ENCODE measurements around the gene CCND2.

DNA sequence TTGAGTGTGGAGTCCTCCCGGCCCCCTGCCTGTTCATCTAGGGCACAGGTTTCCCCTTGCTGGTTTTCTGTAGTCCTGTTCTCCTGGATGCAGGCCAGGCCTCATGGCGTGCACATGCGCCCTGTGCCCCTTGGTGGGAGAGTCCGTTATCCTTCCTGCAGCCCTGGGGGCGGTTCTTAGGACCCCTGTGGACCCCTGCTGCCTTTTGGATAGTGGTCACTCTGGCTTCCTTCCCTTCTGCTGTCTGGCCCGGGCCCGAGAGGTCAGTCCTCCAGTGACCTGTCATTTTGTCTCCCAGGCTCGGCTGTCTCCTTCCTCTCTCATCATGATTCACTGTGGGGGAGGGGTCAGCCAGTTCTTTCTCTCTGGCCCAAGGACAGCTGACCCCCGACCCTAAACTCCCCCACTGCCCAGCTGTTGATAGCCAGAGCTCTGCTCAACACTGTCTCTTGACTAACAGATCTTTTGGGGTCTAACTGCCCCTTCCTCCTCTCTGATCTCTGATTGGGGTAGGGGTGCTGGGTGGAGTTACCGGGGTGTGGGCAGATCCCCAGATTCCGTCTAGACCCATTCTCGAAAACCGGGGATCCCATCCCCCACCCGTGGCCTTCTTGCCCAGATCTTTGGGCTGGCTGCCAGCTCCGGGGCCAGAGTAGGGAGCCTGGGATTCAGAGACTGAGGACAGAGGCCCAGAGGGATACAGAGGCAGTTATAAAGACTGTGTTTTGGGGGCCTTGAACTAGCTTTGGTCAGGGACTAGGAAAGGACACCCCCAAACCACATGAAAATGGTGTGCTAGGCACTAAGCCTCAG, 7.0 kb downstream of the CCND2 start:
- TF ChIP-seq, protein P1, sequence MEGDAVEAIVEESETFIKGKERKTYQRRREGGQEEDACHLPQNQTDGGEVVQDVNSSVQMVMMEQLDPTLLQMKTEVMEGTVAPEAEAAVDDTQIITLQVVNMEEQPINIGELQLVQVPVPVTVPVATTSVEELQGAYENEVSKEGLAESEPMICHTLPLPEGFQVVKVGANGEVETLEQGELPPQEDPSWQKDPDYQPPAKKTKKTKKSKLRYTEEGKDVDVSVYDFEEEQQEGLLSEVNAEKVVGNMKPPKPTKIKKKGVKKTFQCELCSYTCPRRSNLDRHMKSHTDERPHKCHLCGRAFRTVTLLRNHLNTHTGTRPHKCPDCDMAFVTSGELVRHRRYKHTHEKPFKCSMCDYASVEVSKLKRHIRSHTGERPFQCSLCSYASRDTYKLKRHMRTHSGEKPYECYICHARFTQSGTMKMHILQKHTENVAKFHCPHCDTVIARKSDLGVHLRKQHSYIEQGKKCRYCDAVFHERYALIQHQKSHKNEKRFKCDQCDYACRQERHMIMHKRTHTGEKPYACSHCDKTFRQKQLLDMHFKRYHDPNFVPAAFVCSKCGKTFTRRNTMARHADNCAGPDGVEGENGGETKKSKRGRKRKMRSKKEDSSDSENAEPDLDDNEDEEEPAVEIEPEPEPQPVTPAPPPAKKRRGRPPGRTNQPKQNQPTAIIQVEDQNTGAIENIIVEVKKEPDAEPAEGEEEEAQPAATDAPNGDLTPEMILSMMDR (conservative IDR thresholded peaks at IDR 0.05; ENCODE audit: low read length), result no peak
- TF ChIP-seq EZH2phosphoT487 (IDR thresholded peaks at IDR 0.05; ENCODE audit: borderline replicate concordance), result no peak

Data from Loucy (cell line).